B cell (primary cell): Measurements from ENCODE around the gene LIN7A. TPM values are rescaled to one million over a fixed set of nuclear protein-coding genes. Genes with fewer than 3 reads are reported as not detected.

Experiments
- ATAC-seq: fragments of 200-7000 bp; cut with Tn5 transposase; one replicate; pipeline ENCODE4 v1.10.0; 2021; ENCODE audit warnings: low read depth, mild to moderate bottlenecking, moderate number of reproducible peaks, moderate library complexity
- CTCF ChIA-PET: fragments of 350-600 bp; sonication (Branson Sonifier 250); formaldehyde crosslinking; loops from one replicate; lab custom pipeline; 2021; ENCODE audit warnings: antibody characterized with exemption, inconsistent platforms; lab: Charles Lee
- POLR2A ChIA-PET: fragments of 350-600 bp; sonication (Branson Sonifier 250); formaldehyde crosslinking; loops from one replicate; lab custom pipeline; 2021; ENCODE audit warnings: antibody characterized with exemption; lab: Charles Lee
- DNase-seq: peaks from one replicate; pipeline ENCODE4 v3.0.0; 2013
- H2AFZ ChIP-seq: 2 replicates; pipeline ENCODE4 v1.6.1; 2012; ENCODE audit warnings: mild to moderate bottlenecking, low read depth, low read length; ENCODE audit not compliant: insufficient read depth, poor library complexity, severe bottlenecking
- H3K27ac ChIP-seq, 2 donors: 1 replicate in 1 of 2; 2 replicates in 1 of 2; pipeline ENCODE4 v1.5.1; 2012 to 2013; ENCODE audit warnings: low read length in 2 of 2, mild to moderate bottlenecking in 2 of 2, moderate library complexity in 1 of 2
- H3K27me3 ChIP-seq, 4 experiments: fragments of 200-600 bp in 1 of 4; sonication (generic) in 1 of 4; replicated peaks in 1 of 4; 1 replicate in 2 of 4; 2 replicates in 2 of 4; pipeline versions ENCODE4 v1.6.1 to v1.7.0; 2013 to 2016; ENCODE audit warnings: low read length in 3 of 4, mild to moderate bottlenecking in 2 of 4, mixed read lengths in 1 of 4, moderate library complexity in 1 of 4; ENCODE audit not compliant: insufficient read depth in 4 of 4, control insufficient read depth in 3 of 4; ENCODE audit errors: control extremely low read depth in 1 of 4
- H3K36me3 ChIP-seq, 2 experiments: replicated peaks in 1 of 2; 1 replicate in 1 of 2; 2 replicates in 1 of 2; pipeline versions ENCODE4 v1.6.1 to v1.7.1; 2013; ENCODE audit warnings: low read length in 1 of 2; ENCODE audit not compliant: insufficient read depth in 2 of 2, control insufficient read depth in 1 of 2; ENCODE audit errors: control extremely low read depth in 1 of 2, extremely low read depth in 1 of 2
- H3K4me1 ChIP-seq, 2 donors: fragments of 200-600 bp in 1 of 2; sonication (generic) in 1 of 2; 1 replicate in 1 of 2; 2 replicates in 1 of 2; pipeline versions ENCODE4 v1.5.1 to v1.6.1; 2013 to 2017; ENCODE audit warnings: low read length in 2 of 2; ENCODE audit not compliant: control insufficient read depth in 2 of 2, insufficient read depth in 2 of 2
- H3K4me2 ChIP-seq: replicated peaks from 2 replicates; pipeline ENCODE3; 2012; ENCODE audit warnings: mild to moderate bottlenecking, low read depth, low read length; ENCODE audit not compliant: poor library complexity, severe bottlenecking
- H3K4me3 ChIP-seq, 5 experiments: fragments of 200-600 bp in 1 of 5; sonication (generic) in 1 of 5; 1 replicate in 3 of 5; 2 replicates in 2 of 5; pipeline versions ENCODE4 v1.5.1 to v1.7.0; 2011 to 2016; ENCODE audit warnings: low read length in 4 of 5, mild to moderate bottlenecking in 4 of 5, low read depth in 2 of 5, control low read depth in 1 of 5, moderate library complexity in 1 of 5; ENCODE audit not compliant: insufficient read depth in 1 of 5; ENCODE audit errors: control extremely low read depth in 1 of 5, extremely low read depth in 1 of 5
- H3K79me2 ChIP-seq: fragments of 200-600 bp; sonication (generic); one replicate; pipeline ENCODE4 v1.6.0; 2016; ENCODE audit warnings: low read length; ENCODE audit not compliant: control insufficient read depth, insufficient read depth
- H3K9ac ChIP-seq: fragments of 200-600 bp; sonication (generic); 2 replicates; pipeline ENCODE4 v1.6.1; 2017; ENCODE audit warnings: mild to moderate bottlenecking, low read length, moderate library complexity
- H3K9me3 ChIP-seq, 3 donors: one replicate each; pipeline versions ENCODE4 v1.6.1 to v1.7.1; 2013; ENCODE audit warnings: low read length in 2 of 3; ENCODE audit not compliant: control insufficient read depth in 2 of 3, insufficient read depth in 1 of 3; ENCODE audit errors: control extremely low read depth in 1 of 3
- H4K20me1 ChIP-seq: 2 replicates; pipeline ENCODE4 v1.6.0; 2012; ENCODE audit warnings: mild to moderate bottlenecking, low read length; ENCODE audit not compliant: insufficient read depth, control insufficient read depth, poor library complexity, severe bottlenecking
- H3K27ac Mint-ChIP-seq: one replicate; pipeline ENCODE4 v1.8.0; 2021; ENCODE audit warnings: mixed read lengths
- H3K27me3 Mint-ChIP-seq: one replicate; pipeline ENCODE4 v1.8.0; 2021; ENCODE audit warnings: mixed read lengths
- H3K4me1 Mint-ChIP-seq: one replicate; pipeline ENCODE4 v1.8.0; 2021; ENCODE audit warnings: mixed read lengths
- H3K4me3 Mint-ChIP-seq: one replicate; pipeline ENCODE4 v1.8.0; 2021; ENCODE audit warnings: mixed read lengths
- H3K9me3 Mint-ChIP-seq: one replicate; pipeline ENCODE4 v1.8.0; 2022; ENCODE audit warnings: mixed read lengths; ENCODE audit not compliant: insufficient read depth
- CTCF ChIP-seq: fragments of 200-600 bp; IDR thresholded peaks from one replicate; pipeline ENCODE4 v1.8.0; 2022; ENCODE audit warnings: antibody characterized with exemption, mild to moderate bottlenecking
- EZH2 ChIP-seq: IDR thresholded peaks from 2 replicates; pipeline ENCODE4 v1.6.1; 2012; ENCODE audit warnings: borderline replicate concordance, low read depth, mild to moderate bottlenecking, moderate library complexity, low read length; ENCODE audit not compliant: insufficient read depth, poor library complexity, severe bottlenecking
- WGBS: methylation state at CpG from one replicate; pipeline ENCODE4 v1.1.5; 2013; ENCODE audit warnings: missing lambda C conversion rate; ENCODE audit not compliant: insufficient coverage; 5-methylcytosine and 5-hydroxymethylcytosine counted together
- intact Hi-C: fragments of 100-400 bp; cut with micrococcal nuclease; formaldehyde crosslinking; loops from one replicate; pipeline ENCODE4 v1.10.0; 2022
- polyA plus RNA-seq: library from polyadenylated mRNA; depleted of rRNA; stranded (reverse); fragments of >200 nt; gene quantifications from 2 replicates; pipeline ENCODE4 v1.2.3, GENCODE V29; 2012
- total RNA-seq, 2 donors: library from RNA; stranded (reverse); fragments of 120-200 nt in 1 of 2; gene quantifications; 1 replicate in 1 of 2; 2 replicates in 1 of 2; pipeline versions ENCODE4 v1.2.3 to v1.2.4, GENCODE V29; 2013 to 2022

Gene LIN7A
- total and polyA plus RNA-seq, 2 donors (not counting 1 experiment from before 2014, with no cell fraction given): 0.10 TPM; not detected in 1

- no peak overlapping the region for H3K27ac Mint-ChIP-seq
- TF ChIP-seq EZH2 (no peak), CTCF (no peak)
- ATAC-seq (no peak), DNase-seq (no peak)
- POLR2A ChIA-PET: no interaction called here
- no peaks in the 10 kb centered on the region for H3K79me2 ChIP-seq
- H3K4me1 ChIP-seq: no peaks in the 10 kb centered on the region
- H3K9me3 Mint-ChIP-seq: no peaks in the 10 kb centered on the region
- H3K9ac ChIP-seq: no peak overlapping the region
- WGBS: 100% methylated on average over 1 of the region's 2 CpGs
- intact Hi-C loops: no loop called here
- no peaks in the 10 kb centered on the region for H3K27me3 ChIP-seq
- peaks cover 0 to 3% (median 0%) of the 10 kb centered on the region in 3 donors for H3K9me3 ChIP-seq
- no peak overlapping the region for H3K4me2 ChIP-seq
- H4K20me1 ChIP-seq: no peaks in the 10 kb centered on the region
- no peak overlapping the region for H3K4me3 ChIP-seq
- H3K27ac ChIP-seq: no peak overlapping the region
- H3K4me3 Mint-ChIP-seq: no peak overlapping the region
- H2AFZ ChIP-seq: no peak overlapping the region
- H3K36me3 ChIP-seq: no peaks in the 10 kb centered on the region
- CTCF ChIA-PET: no interaction called here
- H3K27me3 Mint-ChIP-seq: no peaks in the 10 kb centered on the region
- H3K4me1 Mint-ChIP-seq: peaks cover 5% of the 10 kb centered on the region
These were observed 166.8 kb downstream of the LIN7A start for GRCh38 chr12:80770958-80771357.

DNA sequence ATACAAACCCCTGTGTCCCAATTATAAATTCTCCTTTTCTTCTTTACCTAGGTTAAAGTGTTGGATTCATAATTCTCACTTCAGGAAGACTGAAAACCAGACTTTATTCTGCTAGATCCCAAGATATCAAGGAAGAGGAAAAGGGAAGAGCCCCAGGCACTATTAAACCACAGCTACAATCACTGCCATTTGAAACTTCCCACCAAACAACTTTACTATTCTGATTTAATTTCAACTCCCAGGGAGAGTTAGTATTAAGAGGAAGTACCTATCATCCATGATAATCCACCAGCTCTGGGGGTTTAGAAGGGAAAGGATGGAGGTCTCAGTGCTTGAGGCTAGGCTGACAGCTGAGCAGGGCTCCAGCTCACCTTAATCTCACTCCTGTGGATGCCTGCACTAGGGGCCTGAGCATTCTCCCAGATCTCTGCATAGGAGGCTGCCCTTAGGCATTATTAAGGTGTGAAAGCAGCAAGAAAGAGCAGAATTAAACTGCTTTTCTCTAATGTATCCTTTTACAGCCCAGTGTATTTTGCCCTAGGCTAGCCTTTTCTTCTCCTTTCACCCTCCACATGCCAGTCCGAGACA is 168.1 kb downstream of the LIN7A start:
- Mint-ChIP-seq H3K27ac (no peak overlapping the region), H3K4me3 (no peak overlapping the region), H3K27me3 (no peaks in the 10 kb centered on the region), H3K4me1 (peaks cover 5% of the 10 kb centered on the region), H3K9me3 (no peaks in the 10 kb centered on the region)
- WGBS: no CpG with 5 or more reads among the region's 1 CpG
- ChIA-PET CTCF (no interaction called here), POLR2A (no interaction called here)
- no peaks in the 10 kb centered on the region for H3K4me1 ChIP-seq
- H3K9ac ChIP-seq: no peak overlapping the region
- intact Hi-C loops: no loop called here
- TF ChIP-seq EZH2 (no peak), CTCF (no peak)
- no peak overlapping the region for H3K4me2 ChIP-seq
- no peaks in the 10 kb centered on the region for H4K20me1 ChIP-seq
- ATAC-seq (no peak), DNase-seq (no peak)
- H2AFZ ChIP-seq: no peak overlapping the region
- H3K9me3 ChIP-seq: peaks cover 0 to 3% (median 0%) of the 10 kb centered on the region in 3 donors
- no peaks in the 10 kb centered on the region for H3K79me2 ChIP-seq
- no peak overlapping the region for H3K27ac ChIP-seq
- H3K27me3 ChIP-seq: no peaks in the 10 kb centered on the region
- H3K4me3 ChIP-seq: no peak overlapping the region
- no peaks in the 10 kb centered on the region for H3K36me3 ChIP-seq
